Upper lobe of left lung (tissue), 6 donors: ENCODE measurements around the gene AIFM3. TPM values are rescaled to one million over a fixed set of nuclear protein-coding genes. Genes with fewer than 3 reads are reported as not detected.

Experiments
- ATAC-seq, 2 donors: fragments of 200-7000 bp; cut with Tn5 transposase; one replicate each; pipeline ENCODE4 v1.9.1; 2022; ENCODE audit warnings: mild to moderate bottlenecking in 2 of 2, moderate library complexity in 2 of 2; ENCODE audit not compliant: low FRiP score in 2 of 2
- DNase-seq, 2 donors: peaks; one replicate each; pipeline ENCODE4 v3.0.0-alpha.2; 2019 to 2020
- H3K27ac ChIP-seq, 4 donors: fragments of 200-600 bp; sonication (generic); one replicate each; pipeline ENCODE4 v1.5.1; 2016 to 2019
- H3K27me3 ChIP-seq, 4 donors: fragments of 200-600 bp; sonication (generic); one replicate each; pipeline ENCODE4 v1.5.1; 2017 to 2019
- H3K36me3 ChIP-seq, 4 donors: fragments of 200-600 bp; sonication (generic); one replicate each; pipeline ENCODE4 v1.5.1; 2016 to 2019
- H3K4me1 ChIP-seq, 4 donors: fragments of 200-600 bp; sonication (generic); one replicate each; pipeline ENCODE4 v1.5.1; 2018 to 2019
- H3K4me3 ChIP-seq, 4 donors: fragments of 200-600 bp; sonication (generic); one replicate each; pipeline ENCODE4 v1.5.1; 2017 to 2019; ENCODE audit warnings: mild to moderate bottlenecking in 2 of 4, moderate library complexity in 1 of 4
- H3K9me3 ChIP-seq, 4 donors: fragments of 200-600 bp; sonication (generic); one replicate each; pipeline ENCODE4 v1.5.1; 2018 to 2019
- EP300 ChIP-seq, 4 donors: sonication (generic); formaldehyde crosslinking; IDR thresholded peaks; one replicate each; pipeline ENCODE4 v1.5.1; 2017; ENCODE audit warnings: antibody characterized with exemption in 4 of 4, control low read depth in 2 of 4
- POLR2A ChIP-seq, 4 donors: fragments of 450-650 bp; IDR thresholded peaks; one replicate each; pipeline ENCODE4 v1.5.1; 2016 to 2017; ENCODE audit warnings: antibody characterized with exemption in 4 of 4, mild to moderate bottlenecking in 2 of 4
- POLR2AphosphoS5 ChIP-seq, 2 donors: sonication (generic); formaldehyde crosslinking; IDR thresholded peaks; one replicate each; pipeline ENCODE4 v1.5.1; 2017; ENCODE audit warnings: antibody characterized with exemption in 2 of 2
- WGBS, 2 donors: methylation state at CpG; one replicate each; pipeline ENCODE4 v1.1.5; 2017 to 2018; 5-methylcytosine and 5-hydroxymethylcytosine counted together
- total RNA-seq, 6 donors: library from RNA; depleted of rRNA in 4 of 6; stranded (reverse); fragments of >200 nt in 4 of 6; gene quantifications; one replicate each; pipeline versions ENCODE4 v1.1.0 to v1.2.1, GENCODE V29; 2016 to 2021
- TF ChIP-seq, protein P1 (sequence below), 6 experiments: fragments of 450-650 bp in 4 of 6; fragments of 200-600 bp in 2 of 6; sonication (generic) in 2 of 6; IDR thresholded peaks; one replicate each; pipeline ENCODE4 v1.5.1; 2016 to 2019; ENCODE audit warnings: antibody characterized with exemption in 6 of 6
- donor health status: DM: no; HTN: no; CAD: no; lungs with moderate emphysema.
- donor health status: DM: no; HTN: yes; CAD: no; lungs with severe emphysema.

Gene AIFM3
- total RNA-seq, 6 donors from 2014 or later: 4.7 to 9.4 (median 6.6) TPM

DNA sequence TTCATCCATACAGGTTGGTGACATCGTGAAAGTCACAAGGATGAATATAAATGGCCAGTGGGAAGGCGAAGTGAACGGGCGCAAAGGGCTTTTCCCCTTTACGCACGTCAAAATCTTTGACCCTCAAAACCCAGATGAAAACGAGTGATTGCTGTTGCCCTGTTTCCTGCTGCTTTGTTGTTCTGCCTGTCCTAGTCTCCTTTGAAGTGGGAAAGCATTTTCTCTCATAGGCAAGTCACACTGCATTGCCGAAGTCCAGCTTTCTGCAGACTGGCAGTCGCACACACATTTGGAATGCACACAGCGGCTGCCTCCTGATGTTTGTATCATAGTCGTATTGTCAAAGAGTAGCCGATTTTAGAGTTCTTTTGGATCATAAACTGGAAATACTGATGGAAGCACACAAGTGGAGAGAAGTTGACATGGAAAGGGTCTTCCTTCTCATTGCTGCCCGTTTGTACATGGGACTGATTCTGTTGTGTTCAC, 17.3 kb upstream of the AIFM3 start:
- WGBS, 2 donors: 85 to 86% methylated on average over 13 of the region's 13 CpGs
- H3K27me3 ChIP-seq: no peaks in the 10 kb centered on the region
- no peak overlapping the region for H3K27ac ChIP-seq
- DNase-seq (no peak), ATAC-seq (no peak)
- H3K4me1 ChIP-seq: peaks cover 16 to 30% (median 21%) of the 10 kb centered on the region in 4 donors
- no peak overlapping the region for H3K4me3 ChIP-seq
- H3K9me3 ChIP-seq: no peaks in the 10 kb centered on the region
- TF ChIP-seq POLR2AphosphoS5 (IDR thresholded peaks at IDR 0.05): no peak
- TF ChIP-seq POLR2A (IDR thresholded peaks at IDR 0.05): no peak
- no peak for TF ChIP-seq EP300 (IDR thresholded peaks at IDR 0.05)
- TF ChIP-seq, protein P1, sequence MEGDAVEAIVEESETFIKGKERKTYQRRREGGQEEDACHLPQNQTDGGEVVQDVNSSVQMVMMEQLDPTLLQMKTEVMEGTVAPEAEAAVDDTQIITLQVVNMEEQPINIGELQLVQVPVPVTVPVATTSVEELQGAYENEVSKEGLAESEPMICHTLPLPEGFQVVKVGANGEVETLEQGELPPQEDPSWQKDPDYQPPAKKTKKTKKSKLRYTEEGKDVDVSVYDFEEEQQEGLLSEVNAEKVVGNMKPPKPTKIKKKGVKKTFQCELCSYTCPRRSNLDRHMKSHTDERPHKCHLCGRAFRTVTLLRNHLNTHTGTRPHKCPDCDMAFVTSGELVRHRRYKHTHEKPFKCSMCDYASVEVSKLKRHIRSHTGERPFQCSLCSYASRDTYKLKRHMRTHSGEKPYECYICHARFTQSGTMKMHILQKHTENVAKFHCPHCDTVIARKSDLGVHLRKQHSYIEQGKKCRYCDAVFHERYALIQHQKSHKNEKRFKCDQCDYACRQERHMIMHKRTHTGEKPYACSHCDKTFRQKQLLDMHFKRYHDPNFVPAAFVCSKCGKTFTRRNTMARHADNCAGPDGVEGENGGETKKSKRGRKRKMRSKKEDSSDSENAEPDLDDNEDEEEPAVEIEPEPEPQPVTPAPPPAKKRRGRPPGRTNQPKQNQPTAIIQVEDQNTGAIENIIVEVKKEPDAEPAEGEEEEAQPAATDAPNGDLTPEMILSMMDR (IDR thresholded peaks at IDR 0.05): no peak
- peaks cover 14 to 48% (median 35%) of the 10 kb centered on the region in 4 donors for H3K36me3 ChIP-seq

DNA sequence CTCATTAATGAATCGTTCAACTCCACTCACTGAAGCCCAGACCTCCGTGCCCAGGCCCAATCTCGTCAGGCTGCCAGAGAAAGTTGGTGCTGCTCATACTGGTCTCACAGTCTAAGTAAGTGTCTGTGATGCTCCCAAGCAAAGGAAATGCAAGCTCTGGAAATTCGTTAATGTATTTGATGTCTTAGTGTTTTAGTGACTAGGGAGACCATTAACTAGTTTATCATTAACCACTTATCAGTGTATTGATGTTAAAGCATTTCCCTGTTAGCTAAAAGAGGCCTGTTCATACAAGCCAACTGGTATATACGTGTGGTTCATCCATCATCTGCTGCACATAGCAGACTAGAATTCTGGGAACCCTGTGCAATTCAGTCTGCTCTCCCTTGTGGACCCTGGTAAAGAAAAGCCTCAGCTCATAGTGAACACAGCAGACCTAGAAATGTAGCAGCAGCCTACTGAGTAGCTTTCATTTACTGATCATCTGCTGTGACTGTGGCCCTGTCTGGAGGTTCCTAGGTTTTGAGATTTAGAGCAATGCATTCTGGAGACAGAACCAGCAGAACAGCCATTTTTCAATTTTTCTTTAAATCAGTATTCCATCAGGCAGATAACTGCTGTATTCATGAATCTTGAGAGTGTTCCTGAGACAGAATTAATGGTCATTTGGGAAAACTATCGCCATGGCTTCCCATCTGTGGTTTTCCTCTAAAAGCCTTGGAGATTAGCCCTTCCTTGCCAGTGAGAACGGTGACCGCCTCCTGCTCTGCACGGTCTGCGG, 15.7 kb upstream of the AIFM3 start:
- ATAC-seq: no peak
- Histone ChIP-seq H3K27me3 (no peaks in the 10 kb centered on the region), H3K4me1 (peaks cover 1 to 17% (median 8%) of the 10 kb centered on the region in 4 donors), H3K4me3 (no peak overlapping the region), H3K9me3 (no peaks in the 10 kb centered on the region), H3K36me3 (peaks cover 14 to 48% (median 35%) of the 10 kb centered on the region in 4 donors), H3K27ac (no peak overlapping the region)
- WGBS, 2 donors: 86 to 90% methylated on average over 10 of the region's 10 CpGs
- no peak for DNase-seq
- TF ChIP-seq EP300 (IDR thresholded peaks at IDR 0.05): no peak
- TF ChIP-seq, protein P1 (IDR thresholded peaks at IDR 0.05): no peak
- TF ChIP-seq POLR2A (IDR thresholded peaks at IDR 0.05): no peak
- TF ChIP-seq POLR2AphosphoS5 (IDR thresholded peaks at IDR 0.05): no peak

DNA sequence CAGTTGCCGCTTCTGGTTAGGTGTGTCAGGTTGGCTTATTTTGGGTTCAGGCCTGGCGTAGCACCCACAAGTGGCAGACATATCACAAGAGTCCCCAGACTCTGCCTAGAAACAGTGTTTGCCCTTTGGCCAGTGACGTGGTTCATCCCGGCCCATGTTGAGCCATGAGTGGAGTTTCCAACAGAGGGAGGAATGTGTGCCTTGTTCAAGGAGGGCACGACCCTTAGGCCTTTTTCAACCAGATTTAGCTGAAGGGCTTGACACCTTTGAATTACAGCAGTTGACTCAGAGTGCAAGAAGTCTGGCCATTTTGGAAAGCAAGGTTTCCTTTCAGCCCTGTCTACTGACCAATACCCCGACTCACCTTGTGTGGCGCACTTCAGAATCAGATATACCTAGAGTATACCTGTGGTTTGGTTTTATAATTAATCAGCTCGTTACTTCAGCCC, 15.1 kb upstream of the AIFM3 start:
- no peak overlapping the region for H3K27ac ChIP-seq
- H3K27me3 ChIP-seq: no peaks in the 10 kb centered on the region
- TF ChIP-seq POLR2AphosphoS5 (IDR thresholded peaks at IDR 0.05): no peak
- no peak for TF ChIP-seq EP300 (IDR thresholded peaks at IDR 0.05)
- TF ChIP-seq, protein P1 (IDR thresholded peaks at IDR 0.05): no peak
- no peak for TF ChIP-seq POLR2A (IDR thresholded peaks at IDR 0.05)
- no peaks in the 10 kb centered on the region for H3K9me3 ChIP-seq
- no peak overlapping the region for H3K4me3 ChIP-seq
- peaks cover 0 to 18% (median 9%) of the 10 kb centered on the region in 4 donors for H3K4me1 ChIP-seq
- DNase-seq (no peak), ATAC-seq (no peak)
- WGBS, 2 donors: 82 to 88% methylated on average over 6 to 8 of the region's 8 CpGs
- H3K36me3 ChIP-seq: peaks cover 14 to 48% (median 35%) of the 10 kb centered on the region in 4 donors

DNA sequence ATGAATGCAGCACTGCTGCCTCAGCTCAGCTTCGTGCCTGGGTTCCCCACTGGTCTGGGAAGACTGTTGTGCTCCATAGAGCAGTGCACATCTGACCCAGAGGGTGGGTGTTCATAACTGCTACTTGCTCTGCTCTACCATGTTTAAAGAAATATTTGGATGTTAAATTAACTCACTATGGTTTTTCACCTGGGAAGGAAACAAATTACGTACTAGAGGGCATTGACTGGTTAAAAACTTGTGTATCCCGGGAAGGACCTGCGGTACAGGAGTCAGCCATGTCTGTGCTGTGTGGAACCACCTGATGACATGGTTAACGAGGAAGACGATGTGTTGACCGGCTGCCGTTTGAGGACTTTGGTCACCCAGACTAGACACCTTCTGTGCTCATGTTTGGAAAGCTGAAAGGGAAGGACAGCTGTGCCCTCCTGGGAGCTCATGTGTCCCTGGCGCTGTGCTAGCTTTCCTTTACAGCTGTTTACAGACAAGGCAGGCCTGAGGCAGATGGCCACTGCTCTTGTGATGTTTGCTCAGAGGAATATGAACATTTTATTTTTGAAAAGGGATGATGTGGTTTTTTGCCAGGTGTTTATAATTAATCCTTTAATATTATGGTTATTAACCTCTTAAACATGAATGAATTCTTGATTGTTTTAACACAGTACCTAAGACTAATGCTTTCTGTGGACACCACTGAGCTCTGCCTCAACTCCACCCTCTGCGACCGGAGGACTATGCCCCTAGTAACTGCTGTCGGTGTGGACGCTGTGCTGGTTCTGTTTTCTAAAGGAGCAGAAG, 14.3 kb upstream of the AIFM3 start:
- ATAC-seq: no peak
- Histone ChIP-seq H3K36me3 (peaks cover 14 to 48% (median 35%) of the 10 kb centered on the region in 4 donors), H3K9me3 (no peaks in the 10 kb centered on the region), H3K4me1 (peaks cover 6 to 26% (median 15%) of the 10 kb centered on the region in 4 donors), H3K27ac (no peak overlapping the region), H3K4me3 (no peak overlapping the region), H3K27me3 (no peaks in the 10 kb centered on the region)
- DNase-seq: no peak
- WGBS, 2 donors: 86 to 90% methylated on average over 13 of the region's 13 CpGs
- TF ChIP-seq, protein P1 (IDR thresholded peaks at IDR 0.05): no peak
